ENCODE data around the gene PPIP5K2. TPM values are rescaled to one million over a fixed set of nuclear protein-coding genes. Genes with fewer than 3 reads are reported as not detected.

PPIP5K2 gene
- polyA plus RNA-seq, 3 donors, result 23.1 to 66.0 (median 41.1) TPM

DNA sequence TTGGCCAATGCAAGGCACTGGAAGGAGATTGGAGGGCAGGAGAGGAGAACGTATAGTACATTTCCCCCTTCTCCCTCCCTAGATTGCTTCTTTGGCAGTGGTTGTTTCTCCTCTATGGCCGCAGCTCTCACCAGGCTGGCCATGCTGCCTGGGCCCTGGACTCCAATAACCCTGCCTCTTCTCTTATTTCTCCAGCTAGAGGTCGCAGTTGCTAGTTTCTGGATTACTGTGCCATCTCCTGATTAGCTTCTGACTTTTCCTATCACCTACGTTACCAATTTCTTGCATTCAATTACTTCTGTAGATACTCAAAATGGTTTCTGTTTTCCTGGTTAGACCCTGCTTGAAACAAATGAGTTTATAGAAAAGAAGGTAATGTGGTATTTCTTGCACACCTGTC is 136.1 kb downstream of the PPIP5K2 start:
- no peak for DNase-seq
- H3K4me3 Mint-ChIP-seq, result no peak overlapping the region
- Histone ChIP-seq H4K20me1 (ENCODE audit: insufficient read depth, low read length) (no peaks in the 10 kb centered on the region), H3K4me3 (replicated peaks in 1 of 3; ENCODE audit: low read depth in 2 of 3, low read length in 3 of 3) (no peak overlapping the region), H3K79me2 (ENCODE audit: insufficient read depth, low read length) (peaks cover 20% of the 10 kb centered on the region), H3K9ac (ENCODE audit: insufficient read depth, low read length, poor library complexity, severe bottlenecking) (no peak overlapping the region), H3K27me3 (ENCODE audit: control insufficient read depth in 2 of 2, insufficient read depth in 2 of 2, low read length in 2 of 2) (no peaks in the 10 kb centered on the region), H3K27ac (ENCODE audit: low read depth in 1 of 2, low read length in 2 of 2) (no peak overlapping the region), H2AFZ (ENCODE audit: insufficient read depth, low read depth, low read length, poor library complexity, severe bottlenecking) (no peak overlapping the region), H3K36me3 (replicated peaks in 1 of 2; ENCODE audit: control insufficient read depth in 1 of 2, insufficient read depth in 2 of 2, low read length in 2 of 2) (no peaks in the 10 kb centered on the region), H3K4me2 (replicated peaks; ENCODE audit: extremely low read depth, low read length, poor library complexity, severe bottlenecking) (no peak overlapping the region), H3K4me1 (ENCODE audit: control insufficient read depth in 1 of 2, insufficient read depth in 2 of 2, low read length in 2 of 2) (peaks cover 6 to 22% of the 10 kb centered on the region in 2 donors), H3K9me3 (replicated peaks in 1 of 2; ENCODE audit: control insufficient read depth in 1 of 2, insufficient read depth in 1 of 2, low read length in 2 of 2) (no peaks in the 10 kb centered on the region)
- TF ChIP-seq, protein P1, sequence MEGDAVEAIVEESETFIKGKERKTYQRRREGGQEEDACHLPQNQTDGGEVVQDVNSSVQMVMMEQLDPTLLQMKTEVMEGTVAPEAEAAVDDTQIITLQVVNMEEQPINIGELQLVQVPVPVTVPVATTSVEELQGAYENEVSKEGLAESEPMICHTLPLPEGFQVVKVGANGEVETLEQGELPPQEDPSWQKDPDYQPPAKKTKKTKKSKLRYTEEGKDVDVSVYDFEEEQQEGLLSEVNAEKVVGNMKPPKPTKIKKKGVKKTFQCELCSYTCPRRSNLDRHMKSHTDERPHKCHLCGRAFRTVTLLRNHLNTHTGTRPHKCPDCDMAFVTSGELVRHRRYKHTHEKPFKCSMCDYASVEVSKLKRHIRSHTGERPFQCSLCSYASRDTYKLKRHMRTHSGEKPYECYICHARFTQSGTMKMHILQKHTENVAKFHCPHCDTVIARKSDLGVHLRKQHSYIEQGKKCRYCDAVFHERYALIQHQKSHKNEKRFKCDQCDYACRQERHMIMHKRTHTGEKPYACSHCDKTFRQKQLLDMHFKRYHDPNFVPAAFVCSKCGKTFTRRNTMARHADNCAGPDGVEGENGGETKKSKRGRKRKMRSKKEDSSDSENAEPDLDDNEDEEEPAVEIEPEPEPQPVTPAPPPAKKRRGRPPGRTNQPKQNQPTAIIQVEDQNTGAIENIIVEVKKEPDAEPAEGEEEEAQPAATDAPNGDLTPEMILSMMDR (IDR thresholded peaks at IDR 0.05), result no peak
- H3K36me3 Mint-ChIP-seq, result no peaks in the 10 kb centered on the region
- no peak overlapping the region for H3K27ac Mint-ChIP-seq
- H3K4me1 Mint-ChIP-seq, result peaks cover 18% of the 10 kb centered on the region
- 87% methylated on average over 2 of the region's 4 CpGs for WGBS (ENCODE audit: insufficient coverage)
- H3K9me3 Mint-ChIP-seq, result no peaks in the 10 kb centered on the region
- intact Hi-C loops (cut with micrococcal nuclease), result no loop called here
- H3K27me3 Mint-ChIP-seq (ENCODE audit: low read depth in 3 of 3), result peaks cover 0 to 8% (median 7%) of the 10 kb centered on the region in 3 donors

DNA sequence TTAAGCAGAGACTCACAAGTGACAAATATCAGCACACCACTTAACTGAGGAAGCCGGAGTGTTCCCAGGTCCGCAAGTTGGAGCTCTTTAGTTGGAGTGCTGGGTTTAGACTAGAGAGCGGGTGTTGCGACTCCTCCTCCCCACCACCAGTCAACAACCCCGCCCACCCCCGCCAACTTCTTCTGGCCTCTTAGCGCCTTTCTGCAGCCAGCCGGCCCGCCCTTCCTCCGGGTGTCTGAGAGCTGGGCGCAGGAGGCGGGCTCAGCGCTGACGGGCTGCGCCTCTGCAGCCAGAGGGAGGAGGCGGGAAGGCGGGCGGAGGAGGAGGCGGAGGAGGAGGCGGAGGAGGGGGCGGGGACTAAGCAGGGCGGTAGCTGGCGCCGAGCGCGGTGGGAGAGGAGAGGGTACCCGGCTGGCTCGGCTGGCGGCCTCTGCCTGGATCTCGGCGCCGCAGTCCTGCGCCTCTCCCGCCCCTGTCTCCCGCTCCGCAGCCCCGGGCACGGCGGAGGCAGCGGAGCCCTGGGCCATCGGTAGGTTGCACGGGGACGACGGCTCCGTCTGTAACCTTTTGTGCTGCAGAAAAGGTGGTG is 138.4 kb downstream of the PPIP5K2 start, which contains the start of gene MACIR:
TSS of gene MACIR (plus strand) at position 396 of the 589 bp plus-strand sequence. CDS start 17,157 bp downstream, outside the sequence.
- intact Hi-C loops (cut with micrococcal nuclease), result no loop called here
- H3K9me3 Mint-ChIP-seq, result no peaks in the 10 kb centered on the region
- H3K4me3 Mint-ChIP-seq, result peak within 1 kb of the TSS; percentile 90 to 93
- Histone ChIP-seq H3K9ac (ENCODE audit: insufficient read depth, low read length, poor library complexity, severe bottlenecking) (peak within 1 kb of the TSS; percentile 68), H3K9me3 (replicated peaks in 1 of 2; ENCODE audit: control insufficient read depth in 1 of 2, insufficient read depth in 1 of 2, low read length in 2 of 2) (no peaks in the 10 kb centered on the region), H3K4me3 (replicated peaks in 1 of 3; ENCODE audit: low read depth in 2 of 3, low read length in 3 of 3) (peak within 1 kb of the TSS; percentile 61 to 89 (median 81)), H3K79me2 (ENCODE audit: insufficient read depth, low read length) (peaks cover 42% of the 10 kb centered on the region), H2AFZ (ENCODE audit: insufficient read depth, low read depth, low read length, poor library complexity, severe bottlenecking) (peak within 1 kb of the TSS; percentile 97), H4K20me1 (ENCODE audit: insufficient read depth, low read length) (no peaks in the 10 kb centered on the region), H3K4me2 (replicated peaks; ENCODE audit: extremely low read depth, low read length, poor library complexity, severe bottlenecking) (peak within 1 kb of the TSS; percentile 83), H3K27ac (ENCODE audit: low read depth in 1 of 2, low read length in 2 of 2) (peak within 1 kb of the TSS; percentile 42 to 80), H3K4me1 (ENCODE audit: control insufficient read depth in 1 of 2, insufficient read depth in 2 of 2, low read length in 2 of 2) (peaks cover 9 to 28% of the 10 kb centered on the region in 2 donors), H3K27me3 (ENCODE audit: control insufficient read depth in 2 of 2, insufficient read depth in 2 of 2, low read length in 2 of 2) (no peaks in the 10 kb centered on the region), H3K36me3 (replicated peaks in 1 of 2; ENCODE audit: control insufficient read depth in 1 of 2, insufficient read depth in 2 of 2, low read length in 2 of 2) (no peaks in the 10 kb centered on the region)
- TF ChIP-seq, protein P1 (IDR thresholded peaks at IDR 0.05), result no peak
- H3K27ac Mint-ChIP-seq, result peak within 1 kb of the TSS; percentile 59 to 90 (median 79)
- DNase-seq, result peak; percentile 91 to 97 (median 93)
- peaks cover 32% of the 10 kb centered on the region for H3K4me1 Mint-ChIP-seq
- no peaks in the 10 kb centered on the region for H3K36me3 Mint-ChIP-seq
- H3K27me3 Mint-ChIP-seq (ENCODE audit: low read depth in 3 of 3), result peaks cover 0 to 8% (median 5%) of the 10 kb centered on the region in 3 donors
- 0% methylated on average over 28 of the region's 45 CpGs for WGBS (ENCODE audit: insufficient coverage)
